Diencephalon (tissue), 1 donor: Measurements from ENCODE around the gene INTS6L. TPM values are rescaled to one million over a fixed set of nuclear protein-coding genes. Genes with fewer than 3 reads are reported as not detected.

Source experiments
- total RNA-seq: library from RNA; depleted of rRNA; stranded (reverse); fragments of >200 nt; gene quantifications from one replicate; pipeline ENCODE4 v1.2.3, GENCODE V29; 2014

The INTS6L gene
- 20.5 TPM for total RNA-seq

GRCh38 chrX:135520553-135521404 lies at the start of gene INTS6L:
Gene INTS6L (plus strand): TSS chrX:135520660. CDS start chrX:135520993, 333 bp downstream.

Other genes with a start within 250 kb of the INTS6L start
- not detected for gene ETDC, start 211.2 kb upstream of the INTS6L start, total RNA-seq
- 15.7 TPM for gene ZNF75D, start 176.6 kb upstream of the INTS6L start, total RNA-seq
- gene ZNF449, start 175.9 kb upstream of the INTS6L start, total RNA-seq, result 15.5 TPM
- gene SMIM10L2A, start 98.7 kb upstream of the INTS6L start, total RNA-seq, result 22.1 TPM
- not detected for gene CT45A1, start 193.0 kb downstream of the INTS6L start, total RNA-seq
- gene CT45A3, start 247.5 kb downstream of the INTS6L start, total RNA-seq, result not detected